H4 (cell line): Measurements from ENCODE around the gene POU3F1. TPM values are rescaled to one million over a fixed set of nuclear protein-coding genes. Genes with fewer than 3 reads are reported as not detected.
A peak's percentile ranks its signal among the peaks of the same experiment; 100 is the strongest.
"Not testable (repeated sequence)": the region's sequence is repeated elsewhere in the genome, so short reads cannot be mapped to it uniquely, and the experiment has no call there.

Experiments used
- DNase-seq: peaks from one replicate; pipeline ENCODE4 v3.0.0-alpha.2; 2015; ENCODE audit warnings: low spot score
- total RNA-seq: library from RNA; depleted of rRNA; stranded (reverse); fragments of >200 nt; shearing (Covaris generic); gene quantifications from 2 replicates; pipeline ENCODE4 v1.2.3, GENCODE V29; 2014

Gene POU3F1
- total RNA-seq, 1 experiment from 2014 or later, result not detected

DNA sequence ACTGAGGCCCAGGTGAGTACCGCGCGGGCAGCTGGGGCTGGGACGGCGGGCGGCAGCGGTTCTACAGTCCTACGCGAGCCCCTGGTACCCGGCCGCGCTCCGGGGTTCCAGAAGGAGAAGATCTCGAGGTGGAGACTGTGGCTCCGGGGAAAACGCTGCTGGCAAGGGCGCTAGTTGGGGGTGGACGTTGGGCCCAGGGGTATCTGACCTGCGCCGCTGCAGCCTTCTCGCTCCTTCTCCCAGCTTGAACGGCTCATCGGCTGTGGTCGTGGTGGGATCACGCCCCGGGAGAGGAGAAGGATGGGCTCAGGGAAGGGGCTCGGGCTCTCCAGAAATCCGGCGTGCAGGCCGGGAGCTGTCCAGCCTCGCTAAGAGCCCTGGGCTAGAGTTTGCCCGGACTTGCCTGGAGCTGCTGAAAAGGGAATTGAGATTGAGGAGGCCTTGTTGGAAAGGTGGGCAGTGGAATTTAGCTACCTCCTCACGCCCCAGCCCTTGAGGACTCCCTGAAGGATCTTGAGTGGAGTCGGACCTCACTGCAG lies 1.1 kb upstream of the POU3F1 start:
- DNase-seq, result no peak

DNA sequence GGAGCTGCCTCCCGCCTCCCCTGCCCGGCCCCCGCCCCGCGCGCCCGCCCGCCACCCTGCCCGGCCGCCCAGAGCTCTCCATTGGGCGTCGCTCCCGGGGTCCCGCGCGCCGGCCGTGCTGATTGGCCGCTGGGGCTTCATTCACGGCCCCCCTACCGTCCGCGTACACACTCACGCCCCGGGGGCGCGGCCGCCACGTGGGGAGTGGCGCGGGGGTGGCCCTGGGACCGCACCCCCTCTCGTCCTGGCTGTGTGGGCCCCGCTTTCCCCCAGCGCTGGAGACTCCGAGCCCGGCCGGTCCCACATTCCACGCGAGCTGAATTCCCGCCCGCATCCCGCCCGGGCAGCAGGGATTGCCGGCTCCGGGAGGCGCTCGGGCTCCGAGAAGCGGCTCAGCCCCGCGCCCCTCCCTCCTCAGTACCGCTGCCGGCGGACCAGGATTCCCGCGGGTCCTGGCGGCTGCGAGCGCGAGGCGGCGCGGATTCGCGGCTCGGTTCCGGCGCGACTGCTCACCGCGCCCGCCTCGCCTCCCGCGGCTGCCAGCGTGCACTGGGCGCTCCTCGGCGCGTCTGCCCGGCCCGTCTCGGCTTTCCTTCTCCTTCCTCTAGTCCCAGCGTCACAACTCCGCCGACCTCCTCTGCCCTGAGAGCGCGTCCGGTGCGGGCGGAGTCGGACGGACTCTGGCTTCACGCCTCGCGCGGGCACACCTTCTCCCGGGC lies 450 bp upstream of the POU3F1 start:
- peak; percentile 65 for DNase-seq

GRCh38 chr1:38045401-38046332 lies 926 bp downstream of the POU3F1 start:
- no peak for DNase-seq

DNA sequence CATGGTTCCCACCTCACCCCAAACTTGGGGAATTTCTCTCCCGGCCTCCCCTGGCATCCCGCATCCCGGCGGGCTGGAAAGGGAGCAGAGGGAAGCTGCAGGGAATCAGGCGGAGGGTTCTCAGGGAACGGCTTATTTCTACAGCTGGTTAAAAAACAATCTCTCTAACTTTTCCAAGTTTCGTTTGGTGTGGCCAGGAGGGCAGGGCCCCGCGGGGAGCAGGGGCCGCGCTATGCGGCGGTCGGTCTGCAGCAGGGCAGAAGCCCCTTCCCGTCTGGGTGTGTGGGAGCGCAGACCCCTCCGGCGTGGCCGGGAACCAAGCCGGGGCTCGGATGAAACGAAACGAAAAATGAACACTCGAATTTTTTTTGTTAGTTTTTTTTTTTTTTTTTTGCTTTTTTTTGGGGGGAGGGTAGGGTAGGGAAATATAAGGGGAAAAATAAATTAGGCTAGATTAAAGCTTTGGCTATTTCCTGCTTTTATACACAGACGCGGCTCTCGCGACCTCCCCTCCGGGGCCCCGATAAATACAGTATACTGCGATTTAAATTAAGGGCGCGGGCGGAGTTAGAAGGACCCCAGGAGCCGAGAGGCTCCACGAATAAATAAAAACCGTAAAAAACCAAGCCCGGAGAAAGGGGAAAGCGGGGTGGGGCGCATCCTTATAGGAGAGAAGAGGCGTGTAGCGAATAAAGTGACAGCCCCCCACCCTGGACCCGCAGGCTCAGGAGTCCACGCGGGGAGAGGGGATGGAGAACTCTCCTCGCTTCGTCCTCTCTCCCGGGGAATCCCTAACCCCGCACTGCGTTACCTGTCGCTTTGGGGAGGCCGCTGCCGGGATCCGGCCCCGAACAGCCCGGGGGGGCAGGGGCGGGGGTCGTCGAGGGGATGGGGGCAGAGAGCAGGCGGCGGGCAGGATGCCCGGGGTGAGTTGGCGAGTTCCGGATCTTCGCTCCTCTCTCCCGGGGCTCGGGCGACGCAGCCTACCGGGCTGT lies 2.1 kb downstream of the POU3F1 start:
- no peak for DNase-seq

DNA sequence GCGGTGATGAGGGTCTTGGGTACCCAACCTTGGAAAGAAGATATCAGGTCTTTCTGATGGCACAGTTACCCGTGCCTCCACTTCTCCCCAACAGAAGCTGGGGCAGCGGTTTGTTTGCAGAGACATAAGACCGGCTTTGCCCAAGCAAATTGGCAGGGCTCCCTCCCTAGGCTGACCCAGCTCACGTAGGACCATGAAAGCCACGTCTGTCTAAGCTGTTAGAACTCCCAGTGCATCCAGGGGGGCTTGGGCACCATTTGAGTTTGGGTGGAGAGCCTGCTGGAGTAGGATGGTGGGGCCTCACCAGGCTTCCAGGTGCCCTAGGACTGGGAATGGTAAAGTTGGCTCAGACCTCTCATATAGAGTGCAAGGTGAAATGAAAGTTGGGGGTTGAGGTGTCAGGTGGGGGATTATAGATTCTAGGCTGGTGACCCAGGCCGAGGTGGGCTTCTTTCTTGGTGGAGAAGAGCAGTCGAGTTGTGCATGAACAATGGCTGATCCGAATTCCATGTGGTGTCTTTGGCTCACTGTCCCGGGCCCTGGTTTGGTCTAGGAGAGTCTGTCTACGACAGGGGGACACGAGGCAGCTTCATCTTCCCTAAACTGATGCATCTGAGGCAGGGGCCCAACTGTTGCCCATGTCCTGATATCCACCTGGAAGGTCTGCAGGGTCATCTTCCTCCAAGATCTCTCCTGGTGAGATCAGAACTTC lies 3.4 kb downstream of the POU3F1 start:
- DNase-seq, result peak; percentile 2

DNA sequence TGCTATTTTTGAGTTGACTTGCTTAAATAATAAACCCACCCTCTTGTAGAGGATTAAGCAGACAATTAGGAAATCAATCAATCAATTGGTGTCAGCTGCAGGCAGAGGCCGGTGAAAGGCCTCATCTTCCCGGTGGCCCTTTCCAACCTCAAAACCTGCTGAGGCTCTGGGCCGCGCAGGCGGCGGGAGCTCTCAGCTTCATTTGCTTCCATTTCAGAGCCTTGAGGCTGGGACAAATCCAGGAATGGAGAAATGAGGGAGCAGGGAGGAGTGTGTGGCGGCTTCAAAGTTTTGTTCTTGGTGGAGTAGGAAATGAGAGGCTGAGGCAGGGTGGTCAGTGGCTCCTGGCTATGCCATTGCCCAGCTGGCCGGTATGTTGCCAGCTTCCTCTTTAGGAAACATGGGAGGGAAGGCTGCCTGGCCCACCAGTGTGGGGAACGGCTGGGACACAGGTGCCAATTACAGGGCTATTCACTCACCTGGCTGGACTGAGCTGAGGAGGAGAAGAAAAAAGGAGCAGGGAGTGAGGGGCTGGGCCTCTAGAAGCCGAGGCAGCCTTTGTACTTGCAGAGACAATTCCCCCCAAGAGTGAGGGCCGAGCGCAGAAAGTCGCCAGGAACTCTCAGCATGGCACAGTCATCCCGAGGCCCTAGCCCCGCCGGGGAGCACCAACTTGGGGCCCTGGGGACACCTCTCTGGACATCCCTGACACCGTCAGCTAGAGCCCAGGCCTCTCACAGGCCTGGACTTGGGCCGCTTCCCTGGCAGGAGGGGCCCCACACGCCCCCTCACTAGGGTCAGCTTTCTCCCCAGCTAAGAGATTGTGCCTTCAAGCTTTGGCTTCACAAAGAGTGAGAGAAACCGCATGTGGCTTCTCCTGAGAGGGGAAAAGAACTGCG lies 4.4 kb downstream of the POU3F1 start:
- no peak for DNase-seq

GRCh38 chr1:38039331-38040088 lies 7.1 kb downstream of the POU3F1 start:
- no peak for DNase-seq

DNA sequence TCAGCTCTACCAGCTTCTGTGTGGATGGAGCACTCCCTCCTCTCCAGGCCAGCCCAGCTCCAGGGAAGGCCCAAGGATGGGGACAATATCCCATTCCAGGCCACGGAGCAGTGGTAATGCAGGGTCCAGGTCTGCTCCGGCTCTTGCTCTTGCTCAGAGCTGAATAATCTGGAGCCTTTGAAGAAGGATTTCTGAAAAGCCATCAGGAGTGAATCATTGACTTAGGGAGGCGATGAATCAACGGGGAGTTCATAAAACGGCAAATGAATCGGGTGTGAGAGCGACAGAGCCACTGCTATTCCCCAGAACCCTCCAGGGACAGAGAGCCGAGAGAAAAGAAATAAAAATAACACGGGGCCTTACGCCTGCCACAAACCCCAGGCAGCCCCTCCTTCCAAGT lies 7.7 kb downstream of the POU3F1 start:
- DNase-seq, result no peak

GRCh38 chr1:38037221-38037939 lies 9.2 kb downstream of the POU3F1 start:
- peak; percentile 4 for DNase-seq

GRCh38 chr1:38034871-38035270 lies 11.7 kb downstream of the POU3F1 start:
- DNase-seq, result no peak

DNA sequence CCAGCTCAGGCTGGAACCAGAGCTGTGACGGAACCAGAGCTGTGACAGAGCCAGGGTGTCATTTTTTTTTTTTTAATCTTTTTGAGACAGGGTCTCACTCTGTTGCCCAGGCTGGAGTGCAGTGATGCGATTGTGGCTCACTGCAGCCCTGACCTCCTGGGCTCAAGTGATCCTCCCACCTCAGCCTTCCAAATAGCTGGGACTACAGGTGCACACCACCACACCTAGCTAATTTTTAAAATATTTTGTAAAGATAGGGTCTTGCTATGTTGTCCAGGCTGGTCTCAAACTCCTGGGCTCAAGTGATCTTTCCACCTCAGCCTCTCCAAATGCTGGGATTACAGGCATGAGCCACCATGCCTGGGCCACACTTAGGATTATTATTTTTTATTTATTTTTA lies 13.6 kb downstream of the POU3F1 start:
- DNase-seq, result not testable (repeated sequence)

GRCh38 chr1:38031513-38031866 lies 15.1 kb downstream of the POU3F1 start:
- DNase-seq, result no peak

DNA sequence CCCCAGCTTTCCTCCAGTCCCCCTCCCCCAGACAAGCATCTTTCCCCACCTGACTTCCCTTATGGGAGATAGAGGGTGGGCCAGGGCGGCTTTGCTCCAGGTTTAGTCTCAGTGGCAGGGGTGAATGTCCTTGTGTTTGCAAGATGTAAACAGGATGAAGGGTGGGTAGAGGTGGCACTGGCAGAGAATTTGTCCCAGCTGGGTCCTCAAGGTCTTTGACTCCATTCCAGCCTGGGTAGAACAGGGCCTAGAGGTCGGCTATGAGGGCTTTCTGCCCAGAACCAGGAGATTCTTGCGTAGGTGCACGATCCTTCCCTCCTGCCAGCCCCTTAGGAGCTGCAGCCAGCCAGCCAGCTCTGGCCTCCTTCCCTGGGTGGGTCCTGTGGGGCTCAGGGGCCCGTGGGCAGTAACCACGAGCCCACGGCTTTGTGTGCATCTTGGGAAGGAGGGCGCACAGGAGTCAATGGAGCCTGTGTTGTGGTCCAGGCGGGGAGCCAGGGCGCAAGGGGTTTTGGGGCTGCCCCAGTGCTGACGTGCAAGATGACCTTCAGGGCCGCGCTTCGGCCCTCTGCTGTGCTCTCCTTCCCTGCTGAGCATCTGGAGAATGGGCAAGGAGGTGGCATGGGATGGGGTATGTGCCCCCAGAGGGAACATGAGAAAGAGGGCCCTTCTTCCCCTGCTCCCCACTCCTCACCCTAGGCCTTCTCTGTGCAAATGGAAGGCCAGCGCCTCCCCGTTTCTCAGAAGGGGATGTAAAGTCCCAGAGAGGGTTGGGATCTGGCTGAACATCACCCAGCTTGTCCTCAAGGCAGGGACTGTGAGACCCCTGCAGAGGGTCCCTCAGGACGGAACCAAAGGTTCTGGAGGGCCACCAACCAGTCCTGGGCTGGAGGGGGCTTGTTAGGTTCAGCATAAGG lies 15.7 kb downstream of the POU3F1 start:
- no peak for DNase-seq

- DNase-seq, result peak; percentile 86
Measured at GRCh38 chr1:38029685-38030511, 16.7 kb downstream of the POU3F1 start.

GRCh38 chr1:38029081-38029681 lies 17.4 kb downstream of the POU3F1 start:
- DNase-seq, result no peak

DNA sequence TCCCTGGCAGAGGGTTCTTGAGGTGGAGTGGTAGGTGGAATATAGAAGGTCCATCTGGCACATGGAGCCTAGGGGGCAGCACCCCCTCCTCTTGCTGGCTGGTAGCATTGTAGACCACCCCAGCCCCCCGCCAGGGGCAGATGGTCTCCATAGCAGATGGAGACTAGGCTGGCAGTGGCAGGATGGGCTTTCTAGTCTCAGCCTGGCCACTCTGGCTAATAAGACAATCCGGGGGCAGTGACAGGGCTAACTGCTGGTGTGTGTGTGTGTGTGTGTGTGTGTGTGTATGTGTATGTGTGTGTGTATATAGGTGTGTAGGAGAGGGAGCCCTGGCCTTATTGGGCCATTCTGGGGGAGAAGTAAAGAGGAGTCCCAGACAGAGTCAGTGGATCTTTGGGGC lies 17.9 kb downstream of the POU3F1 start:
- DNase-seq, result no peak
